Keratinocyte (primary cell): ENCODE measurements around the gene NUDT14.

Experiments used
- CTCF ChIP-seq, 3 experiments: IDR thresholded peaks in 1 of 3; conservative IDR thresholded peaks in 1 of 3; optimal IDR thresholded peaks in 1 of 3; 2 replicates in 2 of 3; 3 replicates in 1 of 3; pipeline versions ENCODE3 to v1.5.1; 2011; ENCODE audit warnings: low read length in 3 of 3, mild to moderate bottlenecking in 3 of 3, moderate library complexity in 2 of 3, control low read depth in 1 of 3, inconsistent platforms in 1 of 3; ENCODE audit not compliant: insufficient read depth in 2 of 3; ENCODE audit errors: extremely low read depth in 1 of 3
- EZH2 ChIP-seq: IDR thresholded peaks from one replicate; pipeline ENCODE4 v1.6.1; 2012; ENCODE audit warnings: inconsistent platforms, mild to moderate bottlenecking, low read length, moderate library complexity

GRCh38 chr14:105184461-105184860, 3.3 kb upstream of the NUDT14 start:
- TF ChIP-seq CTCF (optimal IDR thresholded peaks at IDR 0.05 in 1 of 3, IDR thresholded peaks at IDR 0.05 in 1 of 3, conservative IDR thresholded peaks at IDR 0.05 in 1 of 3; ENCODE audit: extremely low read depth in 1 of 3, insufficient read depth in 2 of 3, low read length in 3 of 3) (no peak), EZH2 (no peak)
